H1 (cell line): ENCODE data around the gene PCED1B. TPM values are rescaled to one million over a fixed set of nuclear protein-coding genes. Genes with fewer than 3 reads are reported as not detected.

ENCODE experiments used
- CTCF ChIA-PET: fragments of 300-600 bp; sonication (Branson Sonifier 250); formaldehyde crosslinking; loops from one replicate; lab custom pipeline; 2021; ENCODE audit not compliant: partially characterized antibody; lab: Charles Lee
- POLR2A ChIA-PET: fragments of 300-600 bp; sonication (Branson Sonifier 250); formaldehyde crosslinking; loops from one replicate; lab custom pipeline; 2021; ENCODE audit warnings: inconsistent platforms; ENCODE audit not compliant: partially characterized antibody; lab: Charles Lee
- DNase-seq, 2 experiments: peaks; one replicate each; pipeline versions ENCODE4 v3.0.0 to v3.0.0-alpha.2; 2010 to 2022; ENCODE audit warnings: low spot score in 2 of 2, low read depth in 1 of 2, mixed read lengths in 1 of 2
- FAIRE-seq: peaks from 2 replicates; lab custom pipeline; 2011; peaks lifted over from hg19 to GRCh38; lab: Jason Lieb, UNC
- H2AFZ ChIP-seq: 2 replicates; pipeline ENCODE4 v1.8.1; 2012; ENCODE audit warnings: low read length, inconsistent platforms
- H2AK5ac ChIP-seq: 2 replicates; pipeline ENCODE4 v1.6.1; 2013; ENCODE audit warnings: low read depth, low read length
- H2BK120ac ChIP-seq: replicated peaks from 2 replicates; pipeline ENCODE3; 2013; ENCODE audit warnings: low read depth, low read length, inconsistent platforms
- H2BK12ac ChIP-seq: 2 replicates; pipeline ENCODE4 v1.6.1; 2013; ENCODE audit warnings: low read depth, low read length
- H2BK15ac ChIP-seq: 2 replicates; pipeline ENCODE4 v1.6.1; 2013; ENCODE audit warnings: low read length
- H2BK20ac ChIP-seq: 2 replicates; pipeline ENCODE4 v1.6.1; 2013; ENCODE audit warnings: low read length
- H2BK5ac ChIP-seq: 2 replicates; pipeline ENCODE4 v1.6.1; 2013; ENCODE audit warnings: low read depth, low read length
- H3K14ac ChIP-seq: 2 replicates; pipeline ENCODE4 v1.6.1; 2013; ENCODE audit warnings: inconsistent platforms; ENCODE audit not compliant: insufficient read length
- H3K18ac ChIP-seq: 2 replicates; pipeline ENCODE4 v1.6.1; 2013; ENCODE audit warnings: low read length; ENCODE audit errors: extremely low read depth
- H3K23ac ChIP-seq: 2 replicates; pipeline ENCODE4 v1.6.1; 2013; ENCODE audit warnings: inconsistent platforms; ENCODE audit not compliant: insufficient read length
- H3K23me2 ChIP-seq: 2 replicates; pipeline ENCODE4 v1.6.1; 2013; ENCODE audit warnings: low read depth, low read length
- H3K27ac ChIP-seq: 2 replicates; pipeline ENCODE4 v1.6.1; 2011; ENCODE audit warnings: low read depth, low read length, inconsistent platforms
- H3K27me3 ChIP-seq, 4 experiments: replicated peaks in 1 of 4; 1 replicate in 1 of 4; 2 replicates in 3 of 4; pipeline versions ENCODE4 v1.6.1 to v1.8.1; 2011 to 2013; ENCODE audit warnings: low read length in 3 of 4, mild to moderate bottlenecking in 3 of 4, inconsistent platforms in 2 of 4, mixed read lengths in 2 of 4, moderate library complexity in 1 of 4; ENCODE audit not compliant: control insufficient read depth in 3 of 4, insufficient read depth in 3 of 4; ENCODE audit errors: extremely low read depth in 1 of 4
- H3K36me3 ChIP-seq, 4 experiments: 2 replicates each; pipeline versions ENCODE4 v1.6.1 to v1.8.1; 2011 to 2013; ENCODE audit warnings: mild to moderate bottlenecking in 4 of 4, low read length in 3 of 4, moderate library complexity in 2 of 4, control low read depth in 1 of 4, inconsistent platforms in 1 of 4; ENCODE audit not compliant: insufficient read depth in 4 of 4, control insufficient read depth in 2 of 4
- H3K4ac ChIP-seq: replicated peaks from 2 replicates; pipeline ENCODE3; 2013; ENCODE audit warnings: low read length, low read depth, mixed read lengths, inconsistent platforms; ENCODE audit not compliant: insufficient read length
- H3K4me1 ChIP-seq, 4 experiments: replicated peaks in 1 of 4; 1 replicate in 1 of 4; 2 replicates in 3 of 4; pipeline versions ENCODE4 v1.6.1 to v1.8.1; 2011 to 2013; ENCODE audit warnings: low read length in 3 of 4, inconsistent platforms in 2 of 4, mixed read lengths in 1 of 4; ENCODE audit not compliant: insufficient read depth in 4 of 4, control insufficient read depth in 3 of 4
- H3K4me2 ChIP-seq, 2 experiments: 2 replicates each; pipeline versions ENCODE4 v1.6.1 to v1.8.1; 2011 to 2013; ENCODE audit warnings: low read depth in 2 of 2, low read length in 2 of 2, control low read depth in 1 of 2, inconsistent platforms in 1 of 2, mild to moderate bottlenecking in 1 of 2; ENCODE audit not compliant: insufficient read depth in 1 of 2
- H3K4me3 ChIP-seq, 4 experiments: fragments of 200-600, 300-600 bp in 1 of 4; sonication (generic), shearing (Covaris generic), sonication (Bioruptor Twin) in 1 of 4; 2 replicates each; pipeline versions ENCODE4 v1.5.1 to v1.8.1; 2011 to 2016; ENCODE audit warnings: low read length in 4 of 4, low read depth in 3 of 4, control low read depth in 2 of 4, inconsistent platforms in 2 of 4, mild to moderate bottlenecking in 2 of 4, mixed read lengths in 1 of 4, moderate library complexity in 1 of 4; ENCODE audit not compliant: insufficient read depth in 2 of 4; ENCODE audit errors: extremely low read depth in 1 of 4
- H3K56ac ChIP-seq: replicated peaks from 2 replicates; pipeline ENCODE3; 2013; ENCODE audit warnings: low read depth, mild to moderate bottlenecking, mixed read lengths, low read length, inconsistent platforms; ENCODE audit not compliant: insufficient read length
- H3K79me1 ChIP-seq: 2 replicates; pipeline ENCODE4 v1.6.1; 2013; ENCODE audit warnings: low read depth, low read length, control low read depth
- H3K79me2 ChIP-seq, 2 experiments: 2 replicates each; pipeline versions ENCODE4 v1.6.1 to v1.8.1; 2012 to 2013; ENCODE audit warnings: low read length in 2 of 2, mild to moderate bottlenecking in 2 of 2, inconsistent platforms in 1 of 2; ENCODE audit not compliant: insufficient read depth in 2 of 2, control insufficient read depth in 1 of 2
- H3K9ac ChIP-seq, 4 experiments: replicated peaks in 1 of 4; 1 replicate in 1 of 4; 2 replicates in 3 of 4; pipeline versions ENCODE4 v1.6.1 to v1.8.1; 2011 to 2013; ENCODE audit warnings: low read depth in 3 of 4, low read length in 3 of 4, control low read depth in 2 of 4, mild to moderate bottlenecking in 2 of 4, moderate library complexity in 2 of 4, inconsistent platforms in 1 of 4; ENCODE audit errors: extremely low read depth in 1 of 4
- H3K9me3 ChIP-seq, 2 experiments: 2 replicates each; pipeline versions ENCODE4 v1.6.1 to v1.8.1; 2012 to 2013; ENCODE audit warnings: mild to moderate bottlenecking in 2 of 2, moderate library complexity in 2 of 2, control low read depth in 1 of 2, inconsistent platforms in 1 of 2, low read depth in 1 of 2, low read length in 1 of 2, mixed read lengths in 1 of 2; ENCODE audit not compliant: insufficient read depth in 2 of 2
- H4K20me1 ChIP-seq, 2 experiments: replicated peaks in 1 of 2; 2 replicates each; pipeline versions ENCODE3 to v1.8.1; 2011 to 2013; ENCODE audit warnings: inconsistent platforms in 2 of 2, low read length in 2 of 2, mild to moderate bottlenecking in 1 of 2; ENCODE audit not compliant: insufficient read depth in 2 of 2, control insufficient read depth in 1 of 2
- H4K5ac ChIP-seq: 2 replicates; pipeline ENCODE4 v1.6.1; 2013; ENCODE audit warnings: low read length, low read depth, mixed read lengths, inconsistent platforms; ENCODE audit not compliant: insufficient read length
- H4K8ac ChIP-seq: 2 replicates; pipeline ENCODE4 v1.8.0; 2013; ENCODE audit warnings: mild to moderate bottlenecking, moderate library complexity, low read length, inconsistent platforms; ENCODE audit not compliant: insufficient read depth; ENCODE audit errors: extremely low read depth
- H4K91ac ChIP-seq: replicated peaks from 2 replicates; pipeline ENCODE3; 2013; ENCODE audit warnings: low read length, mixed read lengths, inconsistent platforms; ENCODE audit not compliant: insufficient read length
- EZH2 ChIP-seq: fragments of 200-600 bp; sonication (generic); IDR thresholded peaks from 2 replicates; pipeline ENCODE4 v1.7.1; 2012; ENCODE audit warnings: low read depth, mild to moderate bottlenecking, moderate library complexity, low read length, inconsistent platforms; ENCODE audit not compliant: severe bottlenecking
- NRF1 ChIP-seq: IDR thresholded peaks from 2 replicates; pipeline ENCODE4 v1.6.1; 2011; ENCODE audit warnings: mild to moderate bottlenecking, low read depth, low read length, improper control_type of control experiment
- PHF8 ChIP-seq: fragments of 200-600 bp; sonication (generic); conservative IDR thresholded peaks from 2 replicates; pipeline ENCODE4 v1.7.1; 2012; ENCODE audit warnings: low read depth, mild to moderate bottlenecking, inconsistent platforms, low read length, moderate library complexity
- SIN3A ChIP-seq, 2 experiments: IDR thresholded peaks in 1 of 2; conservative IDR thresholded peaks in 1 of 2; 2 replicates each; pipeline ENCODE4 v1.6.1; 2011 to 2012; ENCODE audit warnings: low read length in 2 of 2, improper control_type of control experiment in 1 of 2, low read depth in 1 of 2, mild to moderate bottlenecking in 1 of 2
- TBP ChIP-seq: IDR thresholded peaks from 2 replicates; pipeline ENCODE4 v1.6.1; 2011; ENCODE audit warnings: low read depth, low read length, improper control_type of control experiment
- TCF12 ChIP-seq: IDR thresholded peaks from 2 replicates; pipeline ENCODE4 v1.6.1; 2011; ENCODE audit warnings: low read depth, mild to moderate bottlenecking, low read length
- WGBS, 2 experiments: shearing (Covaris generic) in 1 of 2; methylation state at CpG; one replicate each; pipeline versions ENCODE4 v1.1.6 to v1.1.7; 2013 to 2015; ENCODE audit warnings: low lambda C conversion rate in 2 of 2, mixed read lengths in 2 of 2, inconsistent platforms in 1 of 2, low coverage in 1 of 2, missing lambda C conversion rate in 1 of 2; ENCODE audit not compliant: insufficient replicate concordance in 2 of 2, insufficient coverage in 1 of 2, insufficient read length in 1 of 2; ENCODE audit errors: extremely low coverage in 1 of 2, missing lambda C conversion rate in 1 of 2; 5-methylcytosine and 5-hydroxymethylcytosine counted together
- polyA plus RNA-seq, 7 experiments: library from polyadenylated mRNA; depleted of rRNA in 3 of 7; stranded (reverse) in 5 of 7; unstranded in 2 of 7; fragments of >200 nt in 5 of 7; fragments of 200-250 nt in 2 of 7; gene quantifications; 1 replicate in 5 of 7; 2 replicates in 1 of 7; 4 replicates in 1 of 7; pipeline versions ENCODE4 v1.2.1 to v1.2.3, GENCODE V29; 2011 to 2013; ENCODE audit warnings: missing spikeins in 2 of 7, mixed read lengths in 2 of 7
- total RNA-seq: library from RNA; stranded (reverse); fragmentation: NEBNext Ultra II Directional; extraction: Animal tissue kit (Norgen Biotek cat#: 25700); gene quantifications from 2 replicates; pipeline ENCODE4 v1.2.1, GENCODE V29; 2021

The PCED1B gene
- total and polyA plus RNA-seq, 2 of the 8 experiments (the other 6 are each of a cell fraction or from before 2014, with no cell fraction given) = 4.7 to 5.4 TPM

DNA sequence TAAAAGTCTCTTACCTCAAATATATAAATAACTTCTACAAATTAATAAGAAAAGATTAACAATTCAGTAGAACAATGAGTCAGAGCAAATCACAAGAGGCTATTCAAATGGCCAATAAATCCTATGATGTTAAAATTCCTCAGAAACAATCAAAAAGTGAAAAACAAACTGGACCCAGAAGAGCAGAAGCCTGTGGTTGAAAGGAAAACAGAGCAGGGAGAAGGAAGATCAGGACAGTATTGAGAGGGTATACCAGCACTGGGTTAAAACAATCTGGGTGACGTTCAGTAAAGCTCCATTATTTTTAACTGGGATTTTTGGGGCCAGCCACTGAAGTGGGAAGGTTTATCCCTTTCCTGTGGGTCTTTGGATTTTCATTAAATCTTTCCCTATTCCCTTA, 39.7 kb upstream of the PCED1B start:
- Histone ChIP-seq H3K4me3 (no peak overlapping the region), H3K36me3 (no peaks in the 10 kb centered on the region), H3K4me1 (peaks cover 0 to 3% (median 0%) of the 10 kb centered on the region in 4 experiments; a peak in 1 of 7 replicates), H2AFZ (no peak overlapping the region), H2BK12ac (no peak overlapping the region), H3K18ac (no peak overlapping the region), H2BK15ac (no peak overlapping the region), H3K9ac (no peak overlapping the region), H4K91ac (no peak overlapping the region), H3K79me2 (no peaks in the 10 kb centered on the region), H2AK5ac (no peak overlapping the region), H3K9me3 (no peaks in the 10 kb centered on the region), H3K23me2 (no peaks in the 10 kb centered on the region), H3K27me3 (no peaks in the 10 kb centered on the region), H2BK20ac (no peak overlapping the region), H4K20me1 (no peaks in the 10 kb centered on the region), H3K4ac (no peak overlapping the region), H4K8ac (no peak overlapping the region), H3K14ac (no peak overlapping the region), H2BK5ac (no peak overlapping the region), H3K4me2 (no peak overlapping the region), H2BK120ac (no peak overlapping the region), H3K56ac (no peak overlapping the region), H4K5ac (no peak overlapping the region), H3K79me1 (no peaks in the 10 kb centered on the region), H3K27ac (no peak overlapping the region), H3K23ac (no peak overlapping the region)
- POLR2A ChIA-PET = no interaction called here
- FAIRE-seq (peak; percentile 50), DNase-seq (no peak)
- CTCF ChIA-PET = interaction anchor here (1.4 to 1.6 kb wide), 2 partner anchors 10 to 31 kb away, joined by 3 to 8 read pairs; no protein-coding TSS in a partner anchor
- 74% methylated on average over 1 of the region's 1 CpG; no CpG with 5 or more reads in 1 of the 2 experiments for WGBS, 2 experiments
- TF ChIP-seq PHF8 (no peak), NRF1 (no peak), TBP (no peak), TCF12 (no peak), SIN3A (conservative IDR thresholded peaks at IDR 0.05 in 1 of 2, IDR thresholded peaks at IDR 0.05 in 1 of 2; ENCODE audit: low read depth in 1 of 2, low read length in 2 of 2) (no peak), EZH2 (no peak)
